HUES6 (cell line): Measurements from ENCODE around the gene GABBR2.

ENCODE experiments used
- H3K27ac ChIP-seq: 2 replicates; pipeline ENCODE4 v1.7.0; 2013; ENCODE audit warnings: low read depth, mild to moderate bottlenecking, low read length, inconsistent platforms
- H3K27me3 ChIP-seq: 2 replicates; pipeline ENCODE4 v1.6.1; 2013; ENCODE audit warnings: low read length; ENCODE audit not compliant: control insufficient read depth, insufficient read depth
- H3K36me3 ChIP-seq: 2 replicates; pipeline ENCODE4 v1.6.1; 2013; ENCODE audit warnings: low read length; ENCODE audit not compliant: control insufficient read depth, insufficient read depth
- H3K4me1 ChIP-seq: 2 replicates; pipeline ENCODE4 v1.6.1; 2013; ENCODE audit warnings: low read length; ENCODE audit not compliant: control insufficient read depth, insufficient read depth
- H3K4me3 ChIP-seq: 2 replicates; pipeline ENCODE4 v1.5.1; 2013; ENCODE audit warnings: low read depth, low read length
- H3K9ac ChIP-seq: one replicate; pipeline ENCODE4 v1.6.1; 2013; ENCODE audit warnings: mild to moderate bottlenecking, low read length
- H3K9me3 ChIP-seq: 2 replicates; pipeline ENCODE4 v1.6.1; 2013; ENCODE audit warnings: low read depth, low read length; ENCODE audit not compliant: control insufficient read depth, insufficient read depth

The GABBR2 gene

DNA sequence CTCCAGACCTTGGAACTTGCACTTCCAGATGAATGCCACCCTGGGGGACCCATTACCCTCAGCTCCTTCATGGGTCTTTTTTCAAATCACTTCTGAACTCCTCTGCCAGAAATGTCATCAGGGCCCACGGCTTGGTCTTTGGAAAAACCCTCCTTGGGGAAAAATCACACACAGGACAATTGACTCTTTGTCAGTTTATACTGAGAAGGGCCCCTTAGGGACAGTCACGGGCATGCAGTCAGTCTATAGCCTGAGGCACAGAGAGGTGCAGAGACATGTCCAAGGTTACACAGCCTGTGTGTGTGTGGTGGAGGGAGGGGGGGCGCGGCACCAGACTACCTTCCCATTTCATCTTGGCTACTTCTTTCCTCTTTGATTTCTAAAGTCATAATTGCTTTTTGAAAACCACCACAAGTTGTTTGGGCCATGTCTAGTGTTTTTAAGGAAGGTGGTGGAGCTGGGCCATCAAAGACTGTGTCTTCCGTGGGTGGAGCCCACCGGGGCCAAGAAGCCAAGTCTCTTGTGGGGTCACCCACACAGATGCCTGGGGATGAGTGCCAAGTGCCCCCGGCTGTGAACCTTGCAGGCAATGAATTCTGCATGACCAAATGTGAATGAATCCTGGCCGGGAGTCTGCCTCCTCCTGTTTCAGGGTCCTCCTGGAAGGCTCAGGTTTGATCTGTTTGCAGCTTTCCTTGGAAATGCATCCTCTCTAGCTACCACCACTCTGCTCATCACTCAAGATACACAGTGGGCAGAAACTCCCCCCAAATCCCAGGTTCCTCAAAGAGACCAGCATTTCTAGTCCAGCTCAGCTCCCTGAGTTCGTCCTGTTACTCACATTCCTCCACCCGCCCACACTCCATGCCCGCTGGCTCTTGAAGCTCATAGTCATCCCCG lies 253.2 kb downstream of the GABBR2 start:
- Histone ChIP-seq H3K4me3 (no peak overlapping the region), H3K9ac (no peak overlapping the region), H3K27ac (no peak overlapping the region), H3K4me1 (no peaks in the 10 kb centered on the region), H3K9me3 (peaks cover 19% of the 10 kb centered on the region), H3K27me3 (no peaks in the 10 kb centered on the region), H3K36me3 (no peaks in the 10 kb centered on the region)

DNA sequence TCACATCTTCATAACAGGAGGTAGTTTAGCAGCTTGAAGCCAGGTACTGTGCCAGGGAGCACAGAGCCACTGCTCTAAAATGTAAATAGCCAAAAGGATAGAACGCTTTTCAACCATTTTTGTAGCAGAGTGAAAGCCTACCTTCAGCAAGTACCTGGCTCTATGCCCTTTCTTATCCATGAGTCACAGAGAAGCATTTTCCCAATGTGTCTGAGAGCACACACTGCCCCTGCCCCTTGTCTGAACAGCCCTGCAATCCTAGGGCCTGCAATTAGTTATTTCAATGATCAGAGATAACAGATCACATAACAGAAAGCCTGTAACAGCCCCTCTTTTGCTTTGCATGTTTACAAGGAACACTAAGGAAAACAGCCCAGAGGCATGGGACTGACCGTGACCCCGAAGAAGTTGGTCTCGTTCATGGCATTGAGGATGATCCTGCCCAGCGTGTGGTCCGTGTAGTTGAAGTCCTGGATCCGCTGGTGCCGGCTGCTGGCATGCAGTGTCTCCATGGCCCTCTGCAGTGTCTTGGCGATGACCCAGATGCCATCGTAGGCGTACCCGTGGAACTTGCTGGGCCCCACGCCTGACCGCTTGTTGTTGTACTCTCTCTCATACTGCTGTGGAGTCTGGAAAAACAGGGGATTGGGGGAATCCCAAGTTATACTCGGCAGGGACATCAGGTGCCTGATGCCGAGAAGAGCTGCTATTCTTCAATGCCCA lies 255.0 kb downstream of the GABBR2 start:
- peaks cover 16% of the 10 kb centered on the region for H3K9me3 ChIP-seq
- H3K4me3 ChIP-seq = no peak overlapping the region
- no peaks in the 10 kb centered on the region for H3K4me1 ChIP-seq
- no peak overlapping the region for H3K9ac ChIP-seq
- no peak overlapping the region for H3K27ac ChIP-seq
- H3K27me3 ChIP-seq = no peaks in the 10 kb centered on the region
- no peaks in the 10 kb centered on the region for H3K36me3 ChIP-seq

DNA sequence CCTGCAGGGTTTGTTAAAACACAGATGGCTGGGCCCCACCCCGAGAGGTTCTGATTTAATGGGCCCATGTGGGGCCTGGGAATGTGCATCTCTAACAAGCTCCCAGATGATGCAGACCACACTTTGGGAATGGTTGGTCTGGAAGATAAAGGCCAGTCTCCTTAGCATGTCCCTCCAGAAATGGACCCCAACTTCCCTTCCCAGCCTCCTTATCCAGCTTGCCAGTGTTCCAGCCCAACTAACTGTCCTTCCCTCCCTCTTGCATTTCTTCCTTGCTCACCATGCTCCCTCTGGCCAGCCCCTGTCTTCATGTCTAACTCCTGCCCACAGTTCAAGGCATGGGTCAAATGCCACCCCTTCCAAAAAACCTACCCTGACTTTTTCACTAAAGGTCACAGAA lies 257.2 kb downstream of the GABBR2 start:
- Histone ChIP-seq H3K9me3 (peaks cover 16% of the 10 kb centered on the region), H3K27me3 (no peaks in the 10 kb centered on the region), H3K4me3 (no peak overlapping the region), H3K36me3 (no peaks in the 10 kb centered on the region), H3K27ac (no peak overlapping the region), H3K4me1 (no peaks in the 10 kb centered on the region), H3K9ac (no peak overlapping the region)

DNA sequence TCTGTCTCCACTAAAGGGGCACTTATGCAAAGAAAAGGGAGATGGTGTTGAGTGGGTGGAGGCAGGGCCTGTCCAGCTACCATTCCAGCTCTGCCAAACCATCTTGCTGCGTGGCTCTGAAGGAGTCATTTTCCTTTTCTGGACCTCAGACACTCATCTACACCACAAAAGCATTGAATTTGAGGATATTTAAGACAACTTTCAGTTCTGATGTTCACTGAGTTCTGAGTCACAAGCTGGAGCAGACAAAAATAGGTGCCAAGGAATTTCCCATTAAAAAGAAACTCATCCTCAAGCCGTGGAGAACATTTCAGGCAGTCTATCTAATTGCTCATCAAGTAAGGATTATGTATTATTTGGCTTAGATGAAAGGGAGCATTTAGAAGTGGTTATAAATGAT lies 258.2 kb downstream of the GABBR2 start:
- no peak overlapping the region for H3K9ac ChIP-seq
- no peak overlapping the region for H3K4me3 ChIP-seq
- H3K4me1 ChIP-seq = no peaks in the 10 kb centered on the region
- no peaks in the 10 kb centered on the region for H3K27me3 ChIP-seq
- H3K36me3 ChIP-seq = no peaks in the 10 kb centered on the region
- no peak overlapping the region for H3K27ac ChIP-seq
- peaks cover 16% of the 10 kb centered on the region for H3K9me3 ChIP-seq

DNA sequence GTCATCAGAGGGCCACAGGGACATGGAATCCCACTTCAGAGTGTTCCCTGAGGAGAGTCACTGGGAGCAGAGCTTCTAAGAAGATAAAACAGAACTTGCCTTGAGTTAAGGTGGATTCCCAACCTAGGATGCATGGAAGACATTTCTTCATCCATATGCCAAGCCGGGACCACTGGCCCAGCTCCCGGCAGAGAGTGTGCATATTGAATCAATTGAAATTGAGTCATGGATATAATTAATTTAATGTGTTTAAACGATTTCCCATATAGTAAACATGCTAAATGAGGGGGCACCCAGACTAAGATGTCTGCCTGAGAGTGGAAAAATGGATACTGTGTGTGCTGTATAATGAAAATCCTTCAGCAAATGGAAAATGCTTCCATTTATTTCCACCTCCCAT lies 258.9 kb downstream of the GABBR2 start:
- Histone ChIP-seq H3K36me3 (no peaks in the 10 kb centered on the region), H3K27ac (no peak overlapping the region), H3K4me3 (no peak overlapping the region), H3K27me3 (no peaks in the 10 kb centered on the region), H3K9me3 (peaks cover 16% of the 10 kb centered on the region), H3K4me1 (no peaks in the 10 kb centered on the region), H3K9ac (no peak overlapping the region)

DNA sequence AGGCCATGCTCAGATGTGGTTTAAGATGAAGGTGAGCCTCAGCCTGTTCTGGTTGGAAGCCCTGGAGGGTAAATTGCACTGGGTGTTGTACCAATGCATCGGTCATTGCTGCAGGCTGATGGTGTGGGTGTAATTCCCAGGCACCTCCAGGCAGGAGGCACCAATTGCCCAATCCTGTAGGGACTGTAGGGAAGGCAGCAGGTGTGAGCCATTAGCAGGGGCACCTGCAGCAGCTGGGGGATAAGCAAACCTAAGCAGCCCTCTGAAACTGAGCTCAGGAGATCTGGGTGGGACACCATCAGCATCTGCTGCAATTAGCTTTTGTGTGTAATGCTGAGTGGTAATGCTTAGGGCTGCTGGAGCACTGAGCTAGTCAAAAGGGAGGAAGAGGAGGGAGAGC lies 263.2 kb downstream of the GABBR2 start:
- Histone ChIP-seq H3K27me3 (no peaks in the 10 kb centered on the region), H3K36me3 (no peaks in the 10 kb centered on the region), H3K4me1 (no peaks in the 10 kb centered on the region; the same call in 1 of the 2 replicates), H3K4me3 (no peak overlapping the region), H3K27ac (no peak overlapping the region), H3K9me3 (peaks cover 7% of the 10 kb centered on the region), H3K9ac (no peak overlapping the region)

DNA sequence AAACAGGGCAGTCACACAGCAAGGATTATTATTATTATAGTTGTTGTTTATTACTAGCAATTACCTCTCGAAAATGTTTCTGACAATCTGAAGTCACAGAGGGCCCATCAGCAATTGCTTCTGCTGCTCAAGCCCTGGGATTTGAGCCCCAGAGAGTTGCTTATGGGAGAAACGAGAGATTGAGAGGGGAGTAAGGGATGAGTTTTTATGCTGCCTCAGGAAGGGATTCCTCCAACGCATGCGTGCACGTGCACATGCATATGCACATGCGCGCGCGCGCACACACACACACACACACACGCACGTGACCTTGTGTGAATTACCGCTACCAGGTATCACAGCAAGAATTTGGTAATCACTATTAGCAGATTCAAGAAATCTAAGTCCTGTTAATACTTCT lies 264.1 kb downstream of the GABBR2 start:
- no peaks in the 10 kb centered on the region for H3K9me3 ChIP-seq
- no peaks in the 10 kb centered on the region for H3K36me3 ChIP-seq
- H3K4me3 ChIP-seq = no peak overlapping the region
- H3K27ac ChIP-seq = no peak overlapping the region
- H3K9ac ChIP-seq = no peak overlapping the region
- H3K4me1 ChIP-seq = no peaks in the 10 kb centered on the region; the same call in 1 of the 2 replicates
- H3K27me3 ChIP-seq = no peaks in the 10 kb centered on the region

DNA sequence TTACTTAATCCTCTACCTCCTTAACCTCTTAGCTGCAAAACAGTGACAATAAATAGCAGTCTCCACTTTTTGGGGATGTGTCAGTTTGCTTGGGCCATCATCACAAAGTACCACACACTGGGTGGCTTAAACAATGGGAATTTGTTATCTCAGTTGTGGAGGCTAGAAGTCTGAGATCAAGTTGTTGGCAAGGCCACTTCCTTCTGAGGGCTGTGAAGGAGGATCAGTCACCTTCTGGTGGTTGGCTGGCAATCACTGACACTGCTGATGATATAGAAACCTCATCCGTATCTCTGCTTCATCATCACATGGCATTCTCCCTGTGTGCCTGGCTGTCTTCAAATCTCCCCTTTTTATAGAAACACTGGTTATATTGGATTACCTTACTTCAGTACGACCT lies 266.2 kb downstream of the GABBR2 start:
- H3K9me3 ChIP-seq = no peaks in the 10 kb centered on the region; the same call in 1 of the 2 replicates
- no peaks in the 10 kb centered on the region for H3K27me3 ChIP-seq
- H3K4me1 ChIP-seq = no peaks in the 10 kb centered on the region; the same call in 1 of the 2 replicates
- no peak overlapping the region for H3K4me3 ChIP-seq
- H3K27ac ChIP-seq = no peak overlapping the region
- H3K9ac ChIP-seq = no peak overlapping the region
- no peaks in the 10 kb centered on the region for H3K36me3 ChIP-seq

DNA sequence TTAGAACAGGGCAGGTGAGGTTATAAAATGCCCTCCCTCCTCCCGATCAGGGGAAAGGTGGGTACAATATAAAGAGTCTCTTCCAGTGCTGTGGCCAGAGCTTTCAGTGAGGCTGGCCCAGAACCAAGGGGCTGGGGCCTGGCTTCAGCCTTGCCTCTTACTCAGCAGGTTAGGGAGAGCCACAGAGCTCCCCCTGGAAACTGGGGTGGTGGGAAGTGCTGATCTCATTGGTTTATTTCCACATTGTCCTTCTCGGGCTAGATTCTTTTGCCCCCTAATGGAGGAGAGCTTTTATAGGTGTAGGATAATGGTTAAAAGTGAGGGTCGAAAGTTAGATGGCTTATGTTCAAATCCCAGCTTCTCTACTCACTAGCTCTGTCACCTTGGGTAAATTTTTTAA lies 266.6 kb downstream of the GABBR2 start:
- no peak overlapping the region for H3K4me3 ChIP-seq
- no peaks in the 10 kb centered on the region; the same call in 1 of the 2 replicates for H3K9me3 ChIP-seq
- H3K27ac ChIP-seq = no peak overlapping the region
- H3K4me1 ChIP-seq = no peaks in the 10 kb centered on the region; the same call in 1 of the 2 replicates
- H3K36me3 ChIP-seq = no peaks in the 10 kb centered on the region
- no peaks in the 10 kb centered on the region for H3K27me3 ChIP-seq
- no peak overlapping the region for H3K9ac ChIP-seq

DNA sequence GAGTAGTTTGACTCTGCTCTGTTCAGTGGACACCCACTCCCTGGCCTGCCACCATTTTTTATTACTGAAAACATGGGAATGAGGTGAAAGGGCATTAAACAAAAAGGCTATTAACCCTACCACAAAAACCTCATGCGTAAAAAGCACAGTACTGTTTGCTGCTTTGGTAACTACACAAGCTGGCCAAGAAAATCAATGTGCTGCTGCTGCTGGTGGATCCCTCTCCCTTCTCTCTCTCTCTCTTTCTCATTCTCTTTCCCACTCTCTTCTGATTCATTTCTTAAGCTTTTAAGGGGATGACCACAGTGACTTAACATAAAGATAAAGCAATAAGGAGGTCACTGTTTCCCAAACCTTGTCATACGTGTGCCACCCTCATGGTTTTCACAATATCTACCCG lies 270.1 kb downstream of the GABBR2 start:
- H3K27ac ChIP-seq = no peak overlapping the region
- H3K9ac ChIP-seq = no peak overlapping the region
- no peaks in the 10 kb centered on the region for H3K27me3 ChIP-seq
- no peak overlapping the region for H3K4me3 ChIP-seq
- no peaks in the 10 kb centered on the region; the same call in 1 of the 2 replicates for H3K9me3 ChIP-seq
- H3K36me3 ChIP-seq = no peaks in the 10 kb centered on the region
- H3K4me1 ChIP-seq = no peaks in the 10 kb centered on the region; the same call in 1 of the 2 replicates

DNA sequence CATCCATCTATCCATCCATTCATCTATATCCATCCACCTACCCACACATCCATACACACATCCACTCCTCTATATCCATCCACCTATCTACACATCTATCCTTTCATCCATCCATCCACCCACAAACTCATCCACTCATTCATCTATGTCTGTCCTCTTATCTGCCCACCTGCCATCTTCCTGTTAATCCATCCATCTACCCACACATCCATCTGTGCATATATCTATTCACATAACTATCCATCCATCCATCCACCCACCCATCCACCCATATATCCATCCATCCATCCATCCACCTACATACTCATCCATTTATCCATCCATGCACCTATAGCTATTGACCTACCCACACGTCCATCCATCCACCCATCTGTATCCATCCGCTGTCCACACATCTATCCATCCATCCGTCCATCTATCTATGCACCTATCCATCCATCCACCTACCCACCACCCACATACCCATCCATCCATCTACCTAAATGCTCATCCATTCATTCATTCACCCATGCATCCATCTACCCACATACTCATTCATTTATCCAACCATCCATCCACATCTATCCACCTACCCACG lies 271.2 kb downstream of the GABBR2 start:
- H3K9me3 ChIP-seq = no peaks in the 10 kb centered on the region; the same call in 1 of the 2 replicates
- no peaks in the 10 kb centered on the region for H3K27me3 ChIP-seq
- H3K36me3 ChIP-seq = no peaks in the 10 kb centered on the region
- no peaks in the 10 kb centered on the region; the same call in 1 of the 2 replicates for H3K4me1 ChIP-seq
- H3K4me3 ChIP-seq = no peak overlapping the region
- no peak overlapping the region for H3K9ac ChIP-seq
- H3K27ac ChIP-seq = no peak overlapping the region
